Measurements from ENCODE around the gene FDPS.

FDPS gene

DNA sequence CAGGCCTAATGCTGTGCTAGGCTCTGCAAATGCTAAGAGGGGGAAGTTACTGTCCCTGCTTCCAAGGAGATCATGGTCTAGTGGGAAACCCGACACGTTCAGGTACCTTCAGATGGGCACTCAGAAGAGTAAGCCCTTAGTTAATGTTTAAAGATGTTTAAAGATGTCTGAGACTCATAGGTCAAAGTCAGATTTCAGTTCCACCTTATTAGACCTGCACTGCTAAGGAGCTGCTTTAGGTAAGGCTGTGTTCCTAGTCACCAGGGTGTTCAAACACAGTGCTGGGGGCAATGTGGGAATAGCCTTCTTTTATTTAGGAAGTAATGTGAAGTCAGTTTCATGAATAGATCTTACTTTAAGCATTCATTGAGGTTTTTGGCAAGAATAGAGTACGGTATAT lies 8.3 kb downstream of the FDPS start:
- TF ChIP-seq SIN3A (IDR thresholded peaks at IDR 0.05; ENCODE audit: borderline replicate concordance, insufficient read depth, low read length) (no peak), TAF1 (IDR thresholded peaks at IDR 0.05; ENCODE audit: borderline replicate concordance, insufficient read depth, low read length) (no peak), FOXP2 (optimal IDR thresholded peaks at IDR 0.05; ENCODE audit: borderline replicate concordance, extremely low read depth, extremely low read length, insufficient read depth) (no peak), POLR2AphosphoS5 (IDR thresholded peaks at IDR 0.05; ENCODE audit: low read depth, low read length) (no peak)
- TF ChIP-seq, protein P1, sequence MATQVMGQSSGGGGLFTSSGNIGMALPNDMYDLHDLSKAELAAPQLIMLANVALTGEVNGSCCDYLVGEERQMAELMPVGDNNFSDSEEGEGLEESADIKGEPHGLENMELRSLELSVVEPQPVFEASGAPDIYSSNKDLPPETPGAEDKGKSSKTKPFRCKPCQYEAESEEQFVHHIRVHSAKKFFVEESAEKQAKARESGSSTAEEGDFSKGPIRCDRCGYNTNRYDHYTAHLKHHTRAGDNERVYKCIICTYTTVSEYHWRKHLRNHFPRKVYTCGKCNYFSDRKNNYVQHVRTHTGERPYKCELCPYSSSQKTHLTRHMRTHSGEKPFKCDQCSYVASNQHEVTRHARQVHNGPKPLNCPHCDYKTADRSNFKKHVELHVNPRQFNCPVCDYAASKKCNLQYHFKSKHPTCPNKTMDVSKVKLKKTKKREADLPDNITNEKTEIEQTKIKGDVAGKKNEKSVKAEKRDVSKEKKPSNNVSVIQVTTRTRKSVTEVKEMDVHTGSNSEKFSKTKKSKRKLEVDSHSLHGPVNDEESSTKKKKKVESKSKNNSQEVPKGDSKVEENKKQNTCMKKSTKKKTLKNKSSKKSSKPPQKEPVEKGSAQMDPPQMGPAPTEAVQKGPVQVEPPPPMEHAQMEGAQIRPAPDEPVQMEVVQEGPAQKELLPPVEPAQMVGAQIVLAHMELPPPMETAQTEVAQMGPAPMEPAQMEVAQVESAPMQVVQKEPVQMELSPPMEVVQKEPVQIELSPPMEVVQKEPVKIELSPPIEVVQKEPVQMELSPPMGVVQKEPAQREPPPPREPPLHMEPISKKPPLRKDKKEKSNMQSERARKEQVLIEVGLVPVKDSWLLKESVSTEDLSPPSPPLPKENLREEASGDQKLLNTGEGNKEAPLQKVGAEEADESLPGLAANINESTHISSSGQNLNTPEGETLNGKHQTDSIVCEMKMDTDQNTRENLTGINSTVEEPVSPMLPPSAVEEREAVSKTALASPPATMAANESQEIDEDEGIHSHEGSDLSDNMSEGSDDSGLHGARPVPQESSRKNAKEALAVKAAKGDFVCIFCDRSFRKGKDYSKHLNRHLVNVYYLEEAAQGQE (IDR thresholded peaks at IDR 0.05; ENCODE audit: insufficient read depth in 1 of 2, low read depth in 2 of 2, low read length in 2 of 2) = no peak

DNA sequence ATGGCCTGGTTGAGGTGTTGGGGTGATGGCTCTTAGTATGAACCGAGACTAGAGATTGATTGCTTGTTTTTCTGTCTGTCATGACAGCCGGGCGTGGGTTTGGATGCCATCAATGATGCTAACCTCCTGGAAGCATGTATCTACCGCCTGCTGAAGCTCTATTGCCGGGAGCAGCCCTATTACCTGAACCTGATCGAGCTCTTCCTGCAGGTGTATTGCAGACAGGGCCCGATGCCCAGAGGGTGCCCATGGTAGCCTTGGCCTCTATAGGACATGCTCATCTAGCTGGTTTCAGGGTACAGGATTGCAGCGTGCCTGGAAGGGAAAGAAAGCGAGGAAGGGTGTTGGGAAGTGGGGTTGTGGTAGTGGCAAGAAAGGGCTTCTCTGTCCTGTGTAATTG lies 9.4 kb downstream of the FDPS start:
- TF ChIP-seq SIN3A (IDR thresholded peaks at IDR 0.05; ENCODE audit: borderline replicate concordance, insufficient read depth, low read length) (no peak), TAF1 (IDR thresholded peaks at IDR 0.05; ENCODE audit: borderline replicate concordance, insufficient read depth, low read length) (no peak), POLR2AphosphoS5 (IDR thresholded peaks at IDR 0.05; ENCODE audit: low read depth, low read length) (no peak), FOXP2 (optimal IDR thresholded peaks at IDR 0.05; ENCODE audit: borderline replicate concordance, extremely low read depth, extremely low read length, insufficient read depth) (no peak)
- TF ChIP-seq, protein P1 (IDR thresholded peaks at IDR 0.05; ENCODE audit: insufficient read depth in 1 of 2, low read depth in 2 of 2, low read length in 2 of 2) = no peak

DNA sequence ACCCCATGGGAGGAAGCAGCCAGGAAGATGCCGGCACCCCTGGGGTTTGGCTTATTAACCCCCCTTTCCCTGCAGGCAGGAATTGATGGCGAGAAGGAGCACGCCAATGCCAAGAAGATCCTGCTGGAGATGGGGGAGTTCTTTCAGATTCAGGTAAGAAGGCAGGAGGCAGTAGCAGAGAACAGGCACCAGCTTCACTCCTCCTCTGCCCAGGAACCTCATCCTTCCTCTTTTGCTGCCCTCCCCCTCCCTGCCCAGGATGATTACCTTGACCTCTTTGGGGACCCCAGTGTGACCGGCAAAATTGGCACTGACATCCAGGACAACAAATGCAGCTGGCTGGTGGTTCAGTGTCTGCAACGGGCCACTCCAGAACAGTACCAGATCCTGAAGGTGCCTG lies 10.9 kb downstream of the FDPS start:
- no peak for TF ChIP-seq POLR2AphosphoS5 (IDR thresholded peaks at IDR 0.05; ENCODE audit: low read depth, low read length)
- TF ChIP-seq SIN3A (IDR thresholded peaks at IDR 0.05; ENCODE audit: borderline replicate concordance, insufficient read depth, low read length) = no peak
- TF ChIP-seq TAF1 (IDR thresholded peaks at IDR 0.05; ENCODE audit: borderline replicate concordance, insufficient read depth, low read length) = no peak
- TF ChIP-seq, protein P1 (IDR thresholded peaks at IDR 0.05; ENCODE audit: insufficient read depth in 1 of 2, low read depth in 2 of 2, low read length in 2 of 2) = no peak
- no peak for TF ChIP-seq FOXP2 (optimal IDR thresholded peaks at IDR 0.05; ENCODE audit: borderline replicate concordance, extremely low read depth, extremely low read length, insufficient read depth)

DNA sequence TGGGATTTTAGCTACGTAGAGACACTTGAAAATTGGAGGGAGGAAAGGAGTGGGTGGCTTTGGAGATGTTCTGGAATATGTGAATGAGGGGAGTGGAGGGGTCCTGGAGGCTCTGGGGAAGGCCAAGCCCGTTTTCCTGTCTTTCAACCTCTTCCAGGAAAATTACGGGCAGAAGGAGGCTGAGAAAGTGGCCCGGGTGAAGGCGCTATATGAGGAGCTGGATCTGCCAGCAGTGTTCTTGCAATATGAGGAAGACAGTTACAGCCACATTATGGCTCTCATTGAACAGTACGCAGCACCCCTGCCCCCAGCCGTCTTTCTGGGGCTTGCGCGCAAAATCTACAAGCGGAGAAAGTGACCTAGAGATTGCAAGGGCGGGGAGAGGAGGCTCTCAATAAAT lies 11.6 kb downstream of the FDPS start:
- TF ChIP-seq, protein P1 (IDR thresholded peaks at IDR 0.05; ENCODE audit: insufficient read depth in 1 of 2, low read depth in 2 of 2, low read length in 2 of 2) = no peak
- TF ChIP-seq POLR2AphosphoS5 (IDR thresholded peaks at IDR 0.05; ENCODE audit: low read depth, low read length) = no peak
